Activated gamma-delta T cell treated with anti-CD3 and anti-CD28 coated beads, Interleukin-2, amount 50 U/mL, for 16 hours (primary cell): ENCODE measurements around the gene TNRC6A.
"Not testable (repeated sequence)": the region's sequence is repeated elsewhere in the genome, so short reads cannot be mapped to it uniquely, and the experiment has no call there.

ENCODE experiments used
- DNase-seq: peaks from one replicate; pipeline ENCODE4 v3.0.0-alpha.2; 2020; ENCODE audit warnings: low read depth

The TNRC6A gene

DNA sequence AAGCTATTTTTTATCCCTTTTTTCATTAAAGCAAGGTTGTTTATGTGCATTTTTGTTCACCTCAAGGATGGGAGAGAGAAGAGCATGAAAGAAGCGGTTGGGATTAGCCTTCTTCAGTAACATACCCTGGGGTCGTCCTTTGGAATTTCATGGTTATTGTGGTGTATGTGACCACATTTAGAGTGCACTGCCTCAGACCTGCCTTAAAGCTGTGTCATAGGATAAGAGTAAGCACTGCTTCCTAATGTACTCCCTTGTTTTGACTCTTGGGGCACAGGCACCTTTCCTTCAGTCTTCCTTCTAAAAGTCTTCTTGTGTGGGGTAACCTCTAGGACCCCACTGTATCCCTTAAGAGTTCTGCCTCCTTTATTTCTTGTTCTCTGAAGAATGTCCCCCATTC is 28.9 kb downstream of the TNRC6A start:
- DNase-seq, result no peak

GRCh38 chr16:24759006-24759405 is 29.6 kb downstream of the TNRC6A start:
- DNase-seq, result no peak

- DNase-seq, result no peak
Observed at GRCh38 chr16:24761526-24761925, 32.1 kb downstream of the TNRC6A start.

DNA sequence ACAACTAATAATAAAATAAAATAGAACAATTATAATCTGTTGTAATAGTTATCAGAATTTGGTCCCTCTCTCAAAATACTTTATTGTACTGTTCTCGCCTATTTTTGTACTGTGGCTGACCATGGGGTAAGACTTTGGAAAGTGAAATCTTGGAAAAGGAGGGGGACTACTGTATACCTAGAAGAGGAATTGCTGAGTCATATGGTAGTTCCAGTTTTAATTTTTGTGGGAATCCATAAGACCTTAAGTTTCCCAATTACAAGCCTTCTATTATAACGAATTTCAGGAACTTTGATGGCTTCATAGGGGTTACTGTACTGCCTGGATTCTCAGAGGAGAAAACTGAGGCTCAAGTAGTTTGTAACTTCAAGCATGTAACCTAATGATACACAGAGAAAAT is 35.5 kb downstream of the TNRC6A start:
- DNase-seq, result no peak

DNA sequence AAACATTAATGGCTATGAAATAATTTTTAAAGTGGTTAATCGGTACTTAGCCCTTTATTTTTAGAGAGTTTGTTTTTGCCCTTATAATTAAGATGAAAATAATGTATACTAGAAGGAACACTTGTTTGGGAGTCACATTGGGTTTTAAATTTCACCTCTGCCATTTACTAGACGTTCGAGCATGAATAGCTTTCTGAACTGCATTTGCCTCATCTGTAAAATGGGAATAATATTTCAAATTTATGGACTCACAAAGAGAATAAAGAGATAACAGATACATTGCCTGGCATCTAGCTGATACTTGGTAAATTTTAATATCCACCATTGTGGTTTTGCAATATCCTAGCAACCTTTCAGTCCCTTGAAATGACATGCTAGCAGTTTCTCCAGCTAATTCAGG is 36.6 kb downstream of the TNRC6A start:
- DNase-seq, result no peak

GRCh38 chr16:24769806-24770205 is 40.4 kb downstream of the TNRC6A start:
- no peak for DNase-seq

DNA sequence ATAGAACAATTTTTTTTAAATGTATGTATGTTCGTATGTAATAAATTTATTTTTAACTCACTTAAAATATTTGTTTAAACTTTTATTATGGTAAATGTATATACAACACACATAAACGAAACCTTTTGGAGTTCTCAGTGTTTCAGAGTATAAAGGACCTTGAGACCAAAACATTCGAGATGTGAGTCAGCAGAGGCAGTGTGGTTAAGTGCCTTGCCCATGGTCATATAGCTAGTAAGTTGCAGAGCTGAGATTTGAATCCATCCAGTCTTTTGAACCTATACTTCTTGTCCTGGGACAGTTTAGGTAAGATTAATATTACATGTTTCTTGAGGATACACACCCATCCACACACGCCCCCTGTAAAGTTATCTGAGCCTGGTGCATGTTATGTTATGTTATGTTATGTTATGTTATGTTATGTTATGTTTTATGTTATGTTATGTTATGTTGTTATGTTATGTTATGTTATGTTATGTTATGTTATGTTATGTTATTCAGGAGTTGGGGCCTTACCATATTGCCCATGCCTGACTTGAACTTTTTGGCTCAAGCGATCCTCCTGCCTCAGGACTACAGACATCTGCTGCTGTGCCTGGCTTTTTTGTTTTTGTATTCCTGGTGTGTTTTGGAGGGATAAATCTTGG is 41.8 kb downstream of the TNRC6A start:
- DNase-seq, result no peak

GRCh38 chr16:24771779-24772157 is 42.3 kb downstream of the TNRC6A start:
- no peak for DNase-seq

DNA sequence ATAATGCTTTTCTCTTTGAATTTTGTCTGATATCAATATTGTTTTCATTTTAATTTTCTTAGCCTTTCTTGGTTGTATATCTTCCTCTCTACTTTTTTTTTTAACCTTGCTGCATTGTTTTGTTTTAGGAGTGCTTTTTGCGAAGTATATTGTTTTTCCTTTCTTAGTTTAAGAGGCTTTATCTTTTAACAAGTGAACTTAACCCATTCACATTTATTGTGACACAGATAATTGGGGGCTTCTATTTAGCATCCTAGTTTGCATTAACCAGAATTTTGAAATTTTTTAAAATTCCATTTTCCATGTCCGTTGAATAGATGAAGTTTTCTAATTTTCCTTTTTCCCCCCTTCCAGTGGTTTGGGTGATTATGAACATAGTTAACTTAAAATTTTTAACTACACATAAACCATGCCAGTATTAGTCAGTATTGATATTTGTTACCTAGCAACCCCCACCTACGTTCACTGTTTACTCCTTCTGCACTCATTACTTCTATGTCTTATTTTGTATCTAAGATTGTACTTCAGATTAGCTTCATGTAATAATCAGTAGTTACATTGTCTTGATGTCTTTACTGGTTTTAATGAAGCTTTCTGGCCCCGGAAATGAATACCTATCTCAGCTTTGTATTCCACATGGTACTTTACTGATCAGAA is 44.4 kb downstream of the TNRC6A start:
- no peak for DNase-seq

DNA sequence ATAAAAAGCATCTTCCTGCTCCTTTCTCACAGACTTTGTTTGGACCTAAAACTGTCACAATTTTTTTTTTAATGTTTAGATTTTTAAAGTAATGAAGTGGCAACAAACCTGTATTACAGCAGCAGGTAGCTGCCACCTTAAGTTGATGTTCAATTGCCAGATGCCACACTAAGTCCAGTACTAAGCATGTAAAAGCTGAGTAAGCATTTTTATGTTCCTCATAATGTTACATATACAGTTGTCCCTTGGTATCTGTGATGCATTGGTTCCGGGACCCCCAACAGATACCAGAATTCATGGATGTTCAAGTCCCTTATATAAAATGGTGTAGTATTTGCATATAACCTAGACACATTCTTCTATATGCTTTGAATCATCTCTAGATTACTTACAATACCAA is 45.1 kb downstream of the TNRC6A start:
- DNase-seq, result no peak

GRCh38 chr16:24775455-24775854 is 46.0 kb downstream of the TNRC6A start:
- DNase-seq, result no peak

DNA sequence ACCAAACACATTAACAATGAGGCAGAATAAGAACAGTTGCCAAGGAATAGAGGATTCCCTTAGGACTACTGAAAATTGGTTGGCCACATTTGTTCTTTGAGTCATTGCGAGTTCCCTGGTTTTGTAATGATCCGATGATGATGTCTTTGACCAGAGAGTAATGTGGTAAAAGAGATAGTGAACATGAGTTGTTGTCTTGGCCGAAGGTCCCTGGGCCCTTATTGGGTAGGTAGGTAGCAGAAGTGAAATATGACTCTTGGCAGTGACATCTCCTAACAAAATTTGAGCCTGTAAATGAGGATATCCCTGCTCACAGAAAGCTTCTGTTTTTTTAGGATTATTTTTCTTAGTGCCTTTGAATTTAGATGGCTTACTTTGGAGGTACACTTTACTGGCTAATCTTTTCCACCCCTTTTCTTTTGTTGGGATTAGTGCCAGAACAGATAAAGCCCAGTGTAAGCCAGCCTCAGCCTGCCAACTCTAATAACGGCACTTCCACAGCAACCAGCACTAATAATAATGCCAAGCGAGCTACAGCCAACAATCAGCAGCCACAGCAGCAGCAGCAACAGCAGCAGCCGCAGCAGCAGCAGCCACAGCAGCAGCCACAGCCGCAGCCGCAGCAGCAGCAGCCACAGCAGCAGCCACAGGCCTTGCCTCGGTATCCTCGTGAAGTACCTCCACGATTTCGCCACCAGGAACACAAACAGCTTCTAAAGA is 47.2 kb downstream of the TNRC6A start:
- DNase-seq, result no peak

- no peak for DNase-seq
Observed at GRCh38 chr16:24778671-24779070, 49.2 kb downstream of the TNRC6A start.

- DNase-seq, result no peak
Observed at GRCh38 chr16:24781256-24781655, 51.8 kb downstream of the TNRC6A start.

- no peak for DNase-seq
Observed at GRCh38 chr16:24784121-24784520, 54.7 kb downstream of the TNRC6A start.

DNA sequence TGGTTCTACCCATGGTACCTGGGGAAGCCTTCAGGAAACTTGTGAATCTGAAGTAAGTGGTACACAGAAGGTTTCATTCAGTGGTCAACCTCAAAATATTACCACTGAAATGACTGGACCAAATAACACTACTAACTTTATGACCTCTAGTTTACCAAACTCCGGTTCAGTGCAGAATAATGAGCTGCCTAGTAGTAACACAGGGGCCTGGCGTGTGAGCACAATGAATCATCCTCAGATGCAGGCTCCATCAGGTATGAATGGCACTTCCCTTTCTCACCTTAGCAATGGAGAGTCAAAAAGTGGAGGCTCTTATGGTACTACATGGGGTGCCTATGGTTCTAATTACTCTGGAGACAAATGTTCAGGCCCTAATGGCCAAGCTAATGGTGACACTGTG is 60.4 kb downstream of the TNRC6A start:
- DNase-seq, result no peak

GRCh38 chr16:24800586-24800985 is 71.1 kb downstream of the TNRC6A start:
- no peak for DNase-seq

DNA sequence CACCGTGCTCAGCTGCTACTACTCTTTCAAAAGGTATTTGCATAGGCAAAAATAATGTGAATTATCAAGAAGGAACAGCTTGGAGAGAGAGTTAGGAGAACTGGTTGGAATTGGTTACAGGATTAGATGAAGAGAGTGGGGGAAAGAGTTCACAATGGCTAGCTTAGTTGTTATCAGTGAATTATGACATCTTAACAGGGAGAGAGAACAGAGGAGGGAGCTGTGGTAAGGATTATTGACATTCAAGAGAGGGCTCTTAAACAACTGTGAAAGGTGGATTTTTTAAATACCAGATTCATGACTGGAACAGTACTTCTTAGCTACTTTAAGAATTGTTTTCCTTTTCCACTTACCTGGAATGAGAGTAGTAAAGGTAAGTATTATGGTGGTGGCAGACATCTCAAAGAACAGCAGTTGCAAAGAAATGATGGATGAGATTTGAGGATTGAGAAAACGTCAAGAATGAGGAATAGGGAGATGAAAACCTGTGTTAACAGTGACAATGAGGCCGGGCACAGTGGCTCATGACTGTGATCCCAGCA is 72.4 kb downstream of the TNRC6A start:
- no peak for DNase-seq

GRCh38 chr16:24805484-24805883 is 76.0 kb downstream of the TNRC6A start:
- DNase-seq, result no peak

DNA sequence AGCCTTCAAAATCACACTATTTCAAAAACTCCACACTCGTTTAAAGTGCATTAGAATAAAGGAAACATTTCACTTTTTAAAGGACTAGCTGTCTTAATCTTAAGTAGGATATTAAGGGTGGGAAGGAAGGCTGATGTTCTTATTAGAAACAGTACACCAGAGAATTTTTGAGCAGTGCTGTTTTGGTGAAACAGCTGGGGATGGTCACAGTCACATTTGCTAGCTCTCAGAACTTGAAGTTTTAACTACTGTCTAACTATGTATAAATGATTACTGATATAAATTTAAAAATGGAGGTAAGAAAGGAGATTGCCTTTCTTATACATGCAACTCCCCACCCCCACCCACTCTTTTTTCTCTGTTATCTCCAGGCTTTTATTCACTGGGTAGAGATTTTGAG is 77.8 kb downstream of the TNRC6A start:
- DNase-seq, result no peak

- DNase-seq, result no peak
Observed at GRCh38 chr16:24810951-24811843, 81.7 kb downstream of the TNRC6A start.

DNA sequence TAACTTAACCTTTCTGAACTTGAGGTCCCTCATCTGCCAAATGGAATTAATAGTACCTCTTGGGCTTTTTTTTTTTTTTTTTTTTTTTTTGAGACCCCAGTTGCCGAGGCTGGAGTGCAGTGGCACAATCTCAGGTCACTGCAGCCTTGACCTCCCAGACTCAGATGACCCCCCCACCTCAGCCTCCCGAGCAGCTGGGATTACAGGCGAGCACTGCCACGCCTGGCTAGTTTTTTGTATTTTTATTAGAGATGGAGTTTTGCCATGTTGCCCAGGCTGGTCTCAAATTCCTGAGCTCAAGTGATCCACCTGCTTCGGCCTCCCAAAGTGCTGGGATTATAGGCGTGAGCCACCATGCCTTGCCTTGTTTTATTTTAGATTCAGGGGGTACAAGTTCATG is 83.4 kb downstream of the TNRC6A start:
- not testable (repeated sequence) for DNase-seq
